IMR-90 (cell line): ENCODE measurements around the gene SPEG. TPM values are rescaled to one million over a fixed set of nuclear protein-coding genes. Genes with fewer than 3 reads are reported as not detected.

Experiments used
- ATAC-seq: fragments of 200-7000 bp; cut with Tn5 transposase; 2 replicates; pipeline ENCODE4 v1.9.1; 2020; ENCODE audit warnings: low read depth, mild to moderate bottlenecking, moderate library complexity
- BruUV-seq: library from RNA; stranded (reverse); fragments of 400-500 nt; replicated peaks from 2 replicates; lab custom pipeline; 2021; lab: Mats Ljungman, UMichigan
- CTCF ChIA-PET: fragments of 300-600 bp; formaldehyde crosslinking; extraction: SDS; loops from one replicate; lab custom pipeline; 2021; ENCODE audit warnings: antibody characterized with exemption; lab: Yijun Ruan, JAX
- POLR2A ChIA-PET: fragments of 300-600 bp; sonication (Branson Sonifier 250); formaldehyde crosslinking; loops from one replicate; lab custom pipeline; 2022; ENCODE audit warnings: antibody characterized with exemption; ENCODE audit not compliant: unreplicated experiment; lab: Charles Lee
- DNase-seq: peaks from one replicate; pipeline ENCODE4 v3.0.0; 2013
- H2AFZ ChIP-seq: replicated peaks from 2 replicates; pipeline ENCODE3; 2013; ENCODE audit warnings: low read length, mild to moderate bottlenecking; ENCODE audit not compliant: poor library complexity
- H2AK5ac ChIP-seq: 2 replicates; pipeline ENCODE4 v1.6.1; 2013; ENCODE audit warnings: low read depth, low read length, inconsistent platforms
- H2AK9ac ChIP-seq: replicated peaks from 2 replicates; pipeline ENCODE3; 2013; ENCODE audit warnings: mild to moderate bottlenecking, low read depth, low read length, moderate library complexity; ENCODE audit not compliant: poor library complexity
- H2BK120ac ChIP-seq: 2 replicates; pipeline ENCODE4 v1.6.1; 2013; ENCODE audit warnings: low read depth, low read length, inconsistent platforms
- H2BK15ac ChIP-seq: 3 replicates; pipeline ENCODE4 v1.6.1; 2013; ENCODE audit warnings: low read depth, low read length, inconsistent platforms
- H2BK20ac ChIP-seq: 2 replicates; pipeline ENCODE4 v1.6.1; 2013; ENCODE audit warnings: low read depth, mild to moderate bottlenecking, inconsistent platforms, low read length, moderate library complexity
- H2BK5ac ChIP-seq: 2 replicates; pipeline ENCODE4 v1.6.1; 2013; ENCODE audit warnings: mild to moderate bottlenecking, low read depth, low read length, inconsistent platforms; ENCODE audit not compliant: poor library complexity, severe bottlenecking
- H3K14ac ChIP-seq: replicated peaks from 2 replicates; pipeline ENCODE4 v1.6.1; 2013; ENCODE audit warnings: low read depth, low read length, inconsistent platforms
- H3K18ac ChIP-seq: 2 replicates; pipeline ENCODE4 v1.6.1; 2013; ENCODE audit warnings: low read depth, low read length, control low read depth
- H3K23ac ChIP-seq: 2 replicates; pipeline ENCODE4 v1.6.1; 2013; ENCODE audit warnings: low read depth, low read length, inconsistent platforms
- H3K27ac ChIP-seq: 2 replicates; pipeline ENCODE4 v1.5.1; 2013; ENCODE audit warnings: mild to moderate bottlenecking, control low read depth, low read length; ENCODE audit not compliant: insufficient read depth
- H3K27me3 ChIP-seq: 2 replicates; pipeline ENCODE4 v1.6.1; 2013; ENCODE audit warnings: low read length; ENCODE audit not compliant: control insufficient read depth, insufficient read depth
- H3K36me3 ChIP-seq: 2 replicates; pipeline ENCODE4 v1.6.1; 2013; ENCODE audit warnings: low read length, mixed read lengths; ENCODE audit not compliant: control insufficient read depth, insufficient read depth
- H3K4ac ChIP-seq: 2 replicates; pipeline ENCODE4 v1.6.1; 2013; ENCODE audit warnings: low read depth, low read length, inconsistent platforms
- H3K4me1 ChIP-seq: 2 replicates; pipeline ENCODE4 v1.6.1; 2013; ENCODE audit warnings: low read length, mixed read lengths; ENCODE audit not compliant: control insufficient read depth, insufficient read depth
- H3K4me2 ChIP-seq: 2 replicates; pipeline ENCODE4 v1.6.1; 2013; ENCODE audit warnings: low read depth, mild to moderate bottlenecking, control low read depth, low read length, moderate library complexity
- H3K4me3 ChIP-seq: 2 replicates; pipeline ENCODE4 v1.5.1; 2013; ENCODE audit warnings: low read depth, mild to moderate bottlenecking, control low read depth, low read length, moderate library complexity; ENCODE audit not compliant: insufficient read depth
- H3K56ac ChIP-seq: 2 replicates; pipeline ENCODE4 v1.6.1; 2013; ENCODE audit warnings: low read length, inconsistent platforms; ENCODE audit not compliant: insufficient read depth; ENCODE audit errors: extremely low read depth
- H3K79me1 ChIP-seq, 2 experiments: 2 replicates each; pipeline ENCODE4 v1.6.1; 2013; ENCODE audit warnings: low read length in 2 of 2, inconsistent platforms in 1 of 2, low read depth in 1 of 2
- H3K9ac ChIP-seq: 2 replicates; pipeline ENCODE4 v1.6.1; 2013; ENCODE audit warnings: low read depth, low read length, control low read depth
- H3K9me1 ChIP-seq: 2 replicates; pipeline ENCODE4 v1.6.1; 2013; ENCODE audit warnings: low read length, inconsistent platforms; ENCODE audit not compliant: insufficient read depth
- H3K9me3 ChIP-seq: 2 replicates; pipeline ENCODE4 v1.6.1; 2013; ENCODE audit warnings: low read length; ENCODE audit not compliant: control insufficient read depth, insufficient read depth
- H4K20me1 ChIP-seq: 2 replicates; pipeline ENCODE4 v1.6.1; 2013; ENCODE audit warnings: low read length, inconsistent platforms; ENCODE audit not compliant: insufficient read depth
- H4K5ac ChIP-seq: 2 replicates; pipeline ENCODE4 v1.6.1; 2013; ENCODE audit warnings: mild to moderate bottlenecking, low read depth, low read length, control low read depth
- H4K8ac ChIP-seq, 2 experiments: 2 replicates each; pipeline ENCODE4 v1.6.1; 2013; ENCODE audit warnings: low read depth in 2 of 2, low read length in 2 of 2, control low read depth in 1 of 2, inconsistent platforms in 1 of 2
- H4K91ac ChIP-seq: 2 replicates; pipeline ENCODE4 v1.6.1; 2013; ENCODE audit warnings: low read depth, low read length, inconsistent platforms; ENCODE audit not compliant: insufficient read depth
- CEBPB ChIP-seq: IDR thresholded peaks from 2 replicates; pipeline ENCODE4 v1.6.1; 2012; ENCODE audit warnings: low read depth, low read length, improper control_type of control experiment
- CHD1 ChIP-seq: IDR thresholded peaks from 2 replicates; pipeline ENCODE4 v1.6.1; 2012; ENCODE audit warnings: low read depth, low read length, improper control_type of control experiment
- MXI1 ChIP-seq: IDR thresholded peaks from 2 replicates; pipeline ENCODE4 v1.6.1; 2012; ENCODE audit warnings: low read depth, mild to moderate bottlenecking, low read length, moderate library complexity, borderline replicate concordance
- RAD21 ChIP-seq: IDR thresholded peaks from 2 replicates; pipeline ENCODE4 v1.6.1; 2012; ENCODE audit warnings: low read length, improper control_type of control experiment
- RFX5 ChIP-seq: IDR thresholded peaks from 2 replicates; pipeline ENCODE4 v1.8.0; 2012; ENCODE audit warnings: low read depth, mild to moderate bottlenecking, low read length, moderate library complexity
- WGBS, 2 experiments: methylation state at CpG; one replicate each; pipeline versions ENCODE4 v1.1.5 to v1.1.7; 2013; ENCODE audit warnings: missing lambda C conversion rate in 2 of 2; ENCODE audit not compliant: insufficient read length in 1 of 2; ENCODE audit errors: extremely low coverage in 2 of 2; 5-methylcytosine and 5-hydroxymethylcytosine counted together
- dilution Hi-C: fragments of 300-500 bp; cut with HindIII; formaldehyde crosslinking; loops from one replicate; pipeline ENCODE4 v1.14.3; 2018; ENCODE audit warnings: low sequenced_read_pairs; ENCODE audit not compliant: unreplicated experiment
- in situ Hi-C: fragments of 300-500 bp; cut with MboI; formaldehyde crosslinking; loops from 3 replicates; pipeline ENCODE4 v1.14.3; 2019; ENCODE audit warnings: low sequenced_read_pairs, inconsistent platforms, mixed read lengths
- intact Hi-C: fragments of 100-400 bp; cut with micrococcal nuclease; formaldehyde crosslinking; loops from 2 replicates; pipeline ENCODE4 v1.10.0; 2022
- polyA plus RNA-seq, 3 experiments: library from polyadenylated mRNA; depleted of rRNA; stranded (reverse); fragments of >200 nt; gene quantifications; 2 replicates each; pipeline ENCODE4 v1.2.3, GENCODE V29; 2012; ENCODE audit warnings: low replicate concordance in 1 of 3
- total RNA-seq: library from RNA; depleted of rRNA; stranded (reverse); fragments of >200 nt; gene quantifications from 2 replicates; pipeline ENCODE4 v1.2.3, GENCODE V29; 2012

SPEG gene
- total and polyA plus RNA-seq, 2 of the 4 experiments (the other 2 are of a cell fraction): 6.8 to 81.6 TPM

DNA sequence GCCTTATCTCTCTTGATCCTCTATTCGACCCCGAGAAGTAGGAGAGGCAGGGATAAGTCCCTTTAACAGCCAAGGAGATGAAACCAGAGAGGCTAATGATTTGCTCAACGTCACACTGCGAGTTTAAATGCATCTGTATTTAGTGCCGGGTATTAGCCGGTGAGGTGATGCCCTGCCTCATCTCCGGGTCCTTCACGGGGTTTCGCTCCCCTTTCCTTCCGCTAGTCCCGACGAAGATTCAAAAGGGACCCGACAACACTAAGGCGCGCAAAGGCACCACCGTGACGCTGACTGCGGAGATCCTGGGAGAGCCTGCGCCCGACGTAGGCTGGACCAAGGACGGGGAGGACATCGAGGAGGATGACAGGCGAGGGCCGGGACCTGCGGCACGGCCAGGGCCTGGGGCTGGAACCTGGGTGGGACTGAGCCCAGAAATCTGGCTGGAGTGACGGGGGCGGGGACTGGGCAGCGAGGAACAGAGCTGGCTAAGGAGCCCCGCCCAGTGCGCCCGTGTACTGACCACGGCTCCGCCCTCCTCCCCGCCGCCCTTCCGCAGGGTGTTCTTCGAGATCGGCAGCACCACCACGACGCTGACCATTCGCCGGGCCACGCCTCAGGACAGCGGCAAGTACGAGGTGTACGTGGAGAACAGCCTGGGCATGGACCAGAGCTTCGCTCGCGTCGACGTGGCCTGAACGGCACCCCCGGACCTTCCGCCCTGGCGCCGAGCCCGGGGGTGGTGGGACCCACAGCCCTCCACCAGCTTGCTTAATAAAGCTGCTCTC is 63.0 kb downstream of the SPEG start:
- ChIA-PET CTCF (interaction anchor here (0.9 to 4.1 kb wide), 4 partner anchors 12 to 95 kb away, joined by 3 to 28 read pairs (median 4); no protein-coding TSS in a partner anchor), POLR2A (interaction anchor here (1.2 to 1.4 kb wide), 2 partner anchors 12 to 45 kb away, joined by 3 to 4 read pairs; no protein-coding TSS in a partner anchor)
- peak overlapping the region; percentile 88 for H2AK5ac ChIP-seq
- peak overlapping the region; percentile 76 to 83 for H4K8ac ChIP-seq
- H3K23ac ChIP-seq: peak overlapping the region; percentile 81; the same call in 1 of the 2 replicates
- in situ Hi-C loops: no loop called here
- H4K5ac ChIP-seq: peak overlapping the region; percentile 65
- peak overlapping the region; percentile 31 for H3K18ac ChIP-seq
- ATAC-seq (peak; percentile 72), DNase-seq (peak; percentile 74)
- no TSS peak for BruUV-seq
- intact Hi-C loops: loop anchor here (1.0 to 2.0 kb wide), 2 partner anchors 24 to 37 kb away; no protein-coding TSS in a partner anchor
- dilution Hi-C loops: no loop called here
- peak overlapping the region; percentile 26; the same call in 1 of the 3 replicates for H2BK15ac ChIP-seq
- peak overlapping the region; percentile 55 for H2BK120ac ChIP-seq
- TF ChIP-seq MXI1 (0 out of 2 replicates have a peak, but pooled peaks have one; percentile 83), CHD1 (no peak), RAD21 (no peak), CEBPB (no peak), RFX5 (no peak)
- 7% methylated on average over 32 of the region's 59 CpGs; no CpG with 5 or more reads in 1 of the 2 experiments for WGBS, 2 experiments
- H2BK20ac ChIP-seq: no peak overlapping the region
- peak overlapping the region; percentile 90 for H2BK5ac ChIP-seq
- H3K79me1 ChIP-seq: peaks cover 18 to 32% of the 10 kb centered on the region in 2 experiments
- H3K27ac ChIP-seq: peak overlapping the region; percentile 89
- no peaks in the 10 kb centered on the region; the same call in 1 of the 2 replicates for H3K27me3 ChIP-seq
- peak overlapping the region; percentile 92 for H2AK9ac ChIP-seq
- peak overlapping the region; percentile 53 for H3K4me3 ChIP-seq
- H3K9me3 ChIP-seq: no peaks in the 10 kb centered on the region
- H3K9ac ChIP-seq: peak overlapping the region; percentile 82
- H2AFZ ChIP-seq: peak overlapping the region; percentile 98
- peak overlapping the region; percentile 83 for H3K4me2 ChIP-seq
- no peaks in the 10 kb centered on the region for H4K20me1 ChIP-seq
- H3K36me3 ChIP-seq: peaks cover 6% of the 10 kb centered on the region; the same call in 1 of the 2 replicates
- H3K4ac ChIP-seq: peak overlapping the region; percentile 92
- H4K91ac ChIP-seq: peak overlapping the region; percentile 83
- peaks cover 12% of the 10 kb centered on the region for H3K9me1 ChIP-seq
- H3K4me1 ChIP-seq: peaks cover 15% of the 10 kb centered on the region
- H3K56ac ChIP-seq: peak overlapping the region; percentile 65
- peak overlapping the region; percentile 85 for H3K14ac ChIP-seq
